Dedifferentiated amniotic fluid mesenchymal stem cell (primary cell): ENCODE data around the gene FRMPD4.
"Not testable (repeated sequence)": the region's sequence is repeated elsewhere in the genome, so short reads cannot be mapped to it uniquely, and the experiment has no call there.

Source experiments
- DNase-seq: peaks from one replicate; pipeline ENCODE4 v3.0.0-alpha.2; 2016; ENCODE audit errors: extremely low spot score

Gene FRMPD4

GRCh38 chrX:12526306-12526705 lies 388.0 kb downstream of the FRMPD4 start:
- no peak for DNase-seq

- DNase-seq = not testable (repeated sequence)
Measured at GRCh38 chrX:12538096-12538495, 399.8 kb downstream of the FRMPD4 start.

- not testable (repeated sequence) for DNase-seq
Measured at GRCh38 chrX:12542251-12542650, 404.0 kb downstream of the FRMPD4 start.

- DNase-seq = no peak
Measured at GRCh38 chrX:12548341-12548740, 410.1 kb downstream of the FRMPD4 start.

GRCh38 chrX:12548746-12549145 lies 410.5 kb downstream of the FRMPD4 start:
- no peak for DNase-seq

GRCh38 chrX:12554206-12554605 lies 415.9 kb downstream of the FRMPD4 start:
- DNase-seq = no peak

GRCh38 chrX:12563121-12563520 lies 424.8 kb downstream of the FRMPD4 start:
- DNase-seq = no peak

- no peak for DNase-seq
Measured at GRCh38 chrX:12564221-12564620, 425.9 kb downstream of the FRMPD4 start.

- no peak for DNase-seq
Measured at GRCh38 chrX:12567857-12568256, 429.6 kb downstream of the FRMPD4 start.

- no peak for DNase-seq
Measured at GRCh38 chrX:12570859-12571501, 432.7 kb downstream of the FRMPD4 start.

- DNase-seq = no peak
Measured at GRCh38 chrX:12579311-12579710, 441.0 kb downstream of the FRMPD4 start.

- DNase-seq = no peak
Measured at GRCh38 chrX:12580548-12580947, 442.3 kb downstream of the FRMPD4 start.

- DNase-seq = no peak
Measured at GRCh38 chrX:12581546-12581945, 443.3 kb downstream of the FRMPD4 start.

GRCh38 chrX:12582649-12583048 lies 444.4 kb downstream of the FRMPD4 start:
- no peak for DNase-seq

GRCh38 chrX:12583543-12583942 lies 445.3 kb downstream of the FRMPD4 start:
- no peak for DNase-seq

GRCh38 chrX:12595720-12596119 lies 457.4 kb downstream of the FRMPD4 start:
- no peak for DNase-seq

GRCh38 chrX:12610079-12610478 lies 471.8 kb downstream of the FRMPD4 start:
- no peak for DNase-seq

GRCh38 chrX:12611471-12611870 lies 473.2 kb downstream of the FRMPD4 start:
- no peak for DNase-seq

- DNase-seq = no peak
Measured at GRCh38 chrX:12614266-12614665, 476.0 kb downstream of the FRMPD4 start.

GRCh38 chrX:12615061-12615460 lies 476.8 kb downstream of the FRMPD4 start:
- DNase-seq = no peak

- no peak for DNase-seq
Measured at GRCh38 chrX:12617241-12617640, 479.0 kb downstream of the FRMPD4 start.

- DNase-seq = no peak
Measured at GRCh38 chrX:12647230-12647629, 509.0 kb downstream of the FRMPD4 start.

- DNase-seq = no peak
Measured at GRCh38 chrX:12648995-12649394, 510.7 kb downstream of the FRMPD4 start.

GRCh38 chrX:12657433-12657832 lies 519.2 kb downstream of the FRMPD4 start:
- DNase-seq = no peak
